DOHH2 (cell line): ENCODE measurements around the gene LBH.

ENCODE experiments used
- H3F3A ChIP-seq: fragments of 200-600 bp; sonication (generic), shearing (Covaris generic); 2 replicates; pipeline ENCODE4 v1.6.0; 2016; ENCODE audit warnings: antibody characterized with exemption, mild to moderate bottlenecking; ENCODE audit not compliant: control insufficient read depth, insufficient read depth
- H3K27ac ChIP-seq: fragments of 200-600 bp; sonication (generic); 2 replicates; pipeline ENCODE4 v1.5.1; 2014; ENCODE audit warnings: low read depth, mild to moderate bottlenecking, low read length, moderate library complexity
- H3K27me3 ChIP-seq: fragments of 200-600 bp; sonication (generic); 2 replicates; pipeline ENCODE4 v1.6.1; 2014; ENCODE audit warnings: mild to moderate bottlenecking, low read length, mixed read lengths; ENCODE audit not compliant: control insufficient read depth
- H3K36me3 ChIP-seq: fragments of 200-600 bp; sonication (generic); 2 replicates; pipeline ENCODE4 v1.6.1; 2014; ENCODE audit warnings: mild to moderate bottlenecking, low read length, moderate library complexity, mixed read lengths; ENCODE audit not compliant: control insufficient read depth
- H3K4me1 ChIP-seq: fragments of 200-600 bp; sonication (generic); 2 replicates; pipeline ENCODE4 v1.6.1; 2014; ENCODE audit warnings: mild to moderate bottlenecking, low read length, mixed read lengths; ENCODE audit not compliant: control insufficient read depth
- H3K4me2 ChIP-seq: fragments of 200-600 bp; sonication (generic); 2 replicates; pipeline ENCODE4 v1.6.0; 2014; ENCODE audit warnings: mild to moderate bottlenecking, low read length, moderate library complexity
- H3K4me3 ChIP-seq: fragments of 200-600 bp; sonication (generic); 2 replicates; pipeline ENCODE4 v1.5.1; 2014; ENCODE audit warnings: mild to moderate bottlenecking, low read length, mixed read lengths
- H3K79me2 ChIP-seq: fragments of 200-600 bp; sonication (generic); 2 replicates; pipeline ENCODE4 v1.6.1; 2014; ENCODE audit warnings: mild to moderate bottlenecking, low read length, mixed read lengths; ENCODE audit not compliant: control insufficient read depth
- H3K9me2 ChIP-seq: fragments of 200-600 bp; sonication (generic); replicated peaks from 2 replicates; pipeline ENCODE4 v1.6.1; 2014; ENCODE audit warnings: mild to moderate bottlenecking, low read length, mixed read lengths; ENCODE audit not compliant: control insufficient read depth
- H3K9me3 ChIP-seq: fragments of 200-600 bp; sonication (generic); 2 replicates; pipeline ENCODE4 v1.6.1; 2014; ENCODE audit warnings: antibody characterized with exemption, low read length, mixed read lengths; ENCODE audit not compliant: control insufficient read depth, insufficient read depth
- H4K20me1 ChIP-seq: fragments of 200-600 bp; sonication (generic); 2 replicates; pipeline ENCODE4 v1.6.0; 2014; ENCODE audit warnings: low read depth, mild to moderate bottlenecking, antibody characterized with exemption, low read length, moderate library complexity; ENCODE audit not compliant: control insufficient read depth, insufficient read depth
- CTCF ChIP-seq: fragments of 200-600 bp; sonication (generic); IDR thresholded peaks from one replicate; pipeline ENCODE4 v1.5.1; 2014; ENCODE audit warnings: antibody characterized with exemption, mild to moderate bottlenecking, low read depth, low read length; ENCODE audit not compliant: poor library complexity, severe bottlenecking
- EZH2phosphoT487 ChIP-seq: fragments of 200-600 bp; sonication (generic); IDR thresholded peaks from 2 replicates; pipeline ENCODE4 v1.6.1; 2017; ENCODE audit warnings: borderline replicate concordance, mild to moderate bottlenecking, antibody characterized with exemption, low read length, moderate library complexity, mixed read lengths

Gene LBH

GRCh38 chr2:30192314-30192713, 39.0 kb upstream of the LBH start:
- no peak for TF ChIP-seq CTCF
- TF ChIP-seq EZH2phosphoT487: no peak
- peaks cover 6% of the 10 kb centered on the region; the same call in 1 of the 2 replicates for H3K4me1 ChIP-seq
- H3F3A ChIP-seq: no peaks in the 10 kb centered on the region
- no peaks in the 10 kb centered on the region for H4K20me1 ChIP-seq
- no peaks in the 10 kb centered on the region for H3K36me3 ChIP-seq
- H3K4me2 ChIP-seq: no peak overlapping the region
- H3K9me3 ChIP-seq: no peaks in the 10 kb centered on the region
- no peaks in the 10 kb centered on the region for H3K27me3 ChIP-seq
- no peak overlapping the region for H3K4me3 ChIP-seq
- no peaks in the 10 kb centered on the region for H3K9me2 ChIP-seq
- H3K79me2 ChIP-seq: no peaks in the 10 kb centered on the region
- H3K27ac ChIP-seq: no peak overlapping the region

- H3F3A ChIP-seq: no peaks in the 10 kb centered on the region
- H3K27me3 ChIP-seq: no peaks in the 10 kb centered on the region
- H3K27ac ChIP-seq: no peak overlapping the region
- no peak overlapping the region for H3K4me2 ChIP-seq
- TF ChIP-seq CTCF (no peak), EZH2phosphoT487 (no peak)
- no peaks in the 10 kb centered on the region for H4K20me1 ChIP-seq
- no peaks in the 10 kb centered on the region for H3K9me2 ChIP-seq
- no peaks in the 10 kb centered on the region for H3K9me3 ChIP-seq
- no peak overlapping the region for H3K4me3 ChIP-seq
- H3K36me3 ChIP-seq: no peaks in the 10 kb centered on the region
- no peaks in the 10 kb centered on the region for H3K79me2 ChIP-seq
- H3K4me1 ChIP-seq: peaks cover 4% of the 10 kb centered on the region; the same call in 1 of the 2 replicates
These were observed 38.1 kb upstream of the LBH start for GRCh38 chr2:30193104-30193681.

- TF ChIP-seq CTCF: no peak
- no peak for TF ChIP-seq EZH2phosphoT487
- H3F3A ChIP-seq: no peaks in the 10 kb centered on the region
- H3K4me1 ChIP-seq: no peaks in the 10 kb centered on the region
- no peaks in the 10 kb centered on the region for H3K79me2 ChIP-seq
- H3K9me2 ChIP-seq: no peaks in the 10 kb centered on the region
- H3K36me3 ChIP-seq: no peaks in the 10 kb centered on the region
- H3K27ac ChIP-seq: no peak overlapping the region
- H4K20me1 ChIP-seq: no peaks in the 10 kb centered on the region
- no peak overlapping the region for H3K4me2 ChIP-seq
- H3K4me3 ChIP-seq: no peak overlapping the region
- H3K27me3 ChIP-seq: no peaks in the 10 kb centered on the region
- H3K9me3 ChIP-seq: no peaks in the 10 kb centered on the region
These were observed 36.9 kb upstream of the LBH start for GRCh38 chr2:30194421-30194820.

- H3K4me3 ChIP-seq: no peak overlapping the region
- H3K27ac ChIP-seq: no peak overlapping the region
- no peaks in the 10 kb centered on the region for H3K27me3 ChIP-seq
- H3K4me2 ChIP-seq: no peak overlapping the region
- H3K4me1 ChIP-seq: no peaks in the 10 kb centered on the region
- no peak for TF ChIP-seq CTCF
- TF ChIP-seq EZH2phosphoT487: no peak
- no peaks in the 10 kb centered on the region for H3K9me2 ChIP-seq
- H3F3A ChIP-seq: no peaks in the 10 kb centered on the region
- H3K36me3 ChIP-seq: no peaks in the 10 kb centered on the region
- no peaks in the 10 kb centered on the region for H3K79me2 ChIP-seq
- H3K9me3 ChIP-seq: no peaks in the 10 kb centered on the region
- H4K20me1 ChIP-seq: no peaks in the 10 kb centered on the region
These were observed 36.3 kb upstream of the LBH start for GRCh38 chr2:30195016-30195415.
